Right atrium auricular region (tissue), 2 donors: ENCODE results near the gene GOLGA8N. TPM values are rescaled to one million over a fixed set of nuclear protein-coding genes. Genes with fewer than 3 reads are reported as not detected.
"Not testable (repeated sequence)": the region's sequence is repeated elsewhere in the genome, so short reads cannot be mapped to it uniquely, and the experiment has no call there.

ENCODE experiments used
- DNase-seq: peaks from one replicate; pipeline ENCODE4 v3.0.0-alpha.2; 2019; ENCODE audit warnings: low spot score
- H3K27ac ChIP-seq, 2 donors: fragments of 200-600 bp; sonication (generic); 1 replicate in 1 of 2; 2 replicates in 1 of 2; pipeline ENCODE4 v1.5.1; 2016 to 2019
- H3K27me3 ChIP-seq, 2 donors: fragments of 200-600 bp; sonication (generic); one replicate each; pipeline versions ENCODE4 v1.5.1 to v1.6.0; 2017 to 2019
- H3K36me3 ChIP-seq: fragments of 200-600 bp; sonication (generic); one replicate; pipeline ENCODE4 v1.5.1; 2016
- H3K4me1 ChIP-seq, 2 donors: fragments of 200-600 bp; sonication (generic); one replicate each; pipeline versions ENCODE4 v1.5.1 to v1.6.0; 2017 to 2019
- H3K4me3 ChIP-seq, 2 donors: fragments of 200-600 bp; sonication (generic); 1 replicate in 1 of 2; 2 replicates in 1 of 2; pipeline ENCODE4 v1.5.1; 2017 to 2019; ENCODE audit warnings: mild to moderate bottlenecking in 1 of 2, moderate library complexity in 1 of 2
- H3K9me3 ChIP-seq, 2 donors: fragments of 200-600 bp; sonication (generic); one replicate each; pipeline ENCODE4 v1.5.1; 2019
- CTCF ChIP-seq, 2 donors: fragments of 200-600 bp; sonication (generic); IDR thresholded peaks; one replicate each; pipeline ENCODE4 v1.5.1; 2019; ENCODE audit warnings: antibody characterized with exemption in 2 of 2
- total RNA-seq, 2 donors: library from RNA; depleted of rRNA; stranded (reverse); fragments of >200 nt; gene quantifications; one replicate each; pipeline ENCODE4 v1.1.0, GENCODE V29; 2016

Gene GOLGA8N
- total RNA-seq: 1 to 10 TPM; 3.3 to 6.0 TPM

DNA sequence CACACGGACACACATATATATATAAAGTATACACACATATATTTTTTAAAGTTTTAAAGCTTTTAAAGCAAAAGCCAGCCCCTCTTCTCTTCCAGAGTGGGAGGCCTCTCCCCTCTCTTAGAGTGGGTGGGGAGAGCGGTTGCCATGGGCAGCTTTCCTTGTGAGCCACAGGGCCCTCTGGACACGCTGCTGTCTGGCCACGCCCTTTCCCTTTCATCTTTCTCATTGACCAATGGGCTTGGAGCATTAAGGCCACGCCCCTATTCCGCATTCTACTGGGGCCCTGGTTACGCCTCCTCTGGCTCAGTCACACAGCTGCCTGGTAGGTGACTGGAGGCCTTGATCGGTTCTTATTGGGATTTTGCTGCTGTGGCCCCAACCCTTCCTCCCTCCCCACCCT lies at the start of gene GOLGA8N:
GOLGA8N (plus strand) TSS at position 306 of the 400 bp plus-strand sequence.
- not testable (repeated sequence) for H3K4me3 ChIP-seq, H3K36me3 ChIP-seq, DNase-seq, H3K27me3 ChIP-seq, H3K27ac ChIP-seq, H3K4me1 ChIP-seq, H3K9me3 ChIP-seq

DNA sequence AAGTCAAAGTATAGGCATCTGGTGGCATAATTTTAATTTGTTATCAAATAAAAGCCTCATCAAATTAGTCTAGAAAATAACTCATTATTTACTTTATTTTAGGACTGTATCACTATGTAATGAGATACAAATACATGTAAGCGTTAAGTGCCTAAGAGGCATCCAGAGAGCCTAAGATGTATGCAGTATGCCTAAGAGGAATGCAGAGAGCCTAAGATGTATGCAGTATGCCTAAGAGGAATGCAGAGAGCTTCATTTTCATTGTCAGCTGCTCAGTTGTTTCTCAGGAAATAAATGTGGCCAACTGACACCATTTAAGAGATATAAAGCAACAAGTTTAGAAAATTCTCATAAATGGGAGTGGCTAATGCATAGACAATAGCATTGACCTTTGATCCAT lies 49.8 kb upstream of the GOLGA8N start:
- not testable (repeated sequence) for H3K4me3 ChIP-seq, H3K27ac ChIP-seq, H3K27me3 ChIP-seq, H3K36me3 ChIP-seq, H3K4me1 ChIP-seq, DNase-seq, H3K9me3 ChIP-seq

DNA sequence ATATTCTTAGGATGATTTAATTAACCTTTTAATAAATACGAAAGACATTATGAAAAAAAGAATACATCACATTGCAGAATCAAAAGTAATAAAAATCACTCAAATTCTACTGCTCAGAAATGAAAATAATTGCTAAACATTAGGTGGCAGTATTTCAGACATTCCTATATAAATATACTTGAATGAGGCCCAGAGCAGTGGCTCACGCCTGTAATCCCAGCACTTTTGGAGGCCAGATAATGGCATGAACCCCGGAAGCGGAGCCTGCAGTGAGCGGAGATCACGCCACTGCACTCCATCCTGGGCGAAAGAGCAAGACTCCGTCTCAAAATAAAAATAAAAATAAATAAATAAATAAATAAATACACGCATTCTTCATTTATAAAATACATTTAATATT lies 48.1 kb upstream of the GOLGA8N start:
- not testable (repeated sequence) for H3K4me1 ChIP-seq, H3K36me3 ChIP-seq, DNase-seq

DNA sequence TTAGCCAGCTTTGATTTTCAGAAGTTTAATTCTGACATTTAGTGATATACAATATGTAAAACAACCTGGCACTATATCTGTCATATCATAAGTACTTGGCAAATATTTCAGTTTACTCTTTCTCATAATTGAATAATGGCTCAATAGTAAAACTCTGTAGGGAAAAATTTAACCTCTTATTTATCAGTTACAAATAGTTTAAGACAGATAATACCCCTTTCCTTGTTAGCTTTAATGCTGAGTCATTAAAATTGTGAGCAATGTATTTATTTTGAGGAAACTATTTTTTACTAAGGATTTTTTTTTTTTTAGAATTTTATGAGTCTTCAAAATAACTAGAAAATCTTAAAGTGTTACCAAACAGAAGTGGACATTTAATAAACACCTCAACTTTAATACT lies 38.7 kb upstream of the GOLGA8N start:
- not testable (repeated sequence) for DNase-seq, H3K4me1 ChIP-seq, H3K36me3 ChIP-seq, H3K27ac ChIP-seq, H3K9me3 ChIP-seq, H3K27me3 ChIP-seq, H3K4me3 ChIP-seq

More for the DNA sequence above, 48.1 kb upstream of the GOLGA8N start:
- not testable (repeated sequence) for H3K9me3 ChIP-seq, H3K27me3 ChIP-seq, H3K27ac ChIP-seq, H3K4me3 ChIP-seq

DNA sequence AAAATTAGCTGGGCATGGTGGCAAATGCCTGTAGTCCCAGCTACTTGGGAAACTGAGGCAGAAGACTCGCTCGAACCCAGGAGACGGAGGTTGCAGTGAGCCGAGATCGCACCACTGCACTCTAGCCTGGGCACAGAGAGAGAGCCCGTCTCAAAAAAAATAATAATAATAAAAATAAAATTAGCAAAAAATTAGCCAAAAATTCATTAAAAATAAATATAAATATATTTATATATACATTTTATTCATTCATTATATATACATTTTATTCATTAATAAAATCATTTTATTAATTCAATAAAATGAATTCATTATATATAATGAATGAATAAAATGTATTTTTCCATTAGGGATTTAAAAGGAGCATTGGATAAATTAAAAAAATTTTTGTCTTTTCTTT lies 31.1 kb upstream of the GOLGA8N start:
- H3K4me1 ChIP-seq, H3K4me3 ChIP-seq, H3K27me3 ChIP-seq, H3K9me3 ChIP-seq, H3K27ac ChIP-seq, H3K36me3 ChIP-seq, DNase-seq: not testable (repeated sequence)

- not testable (repeated sequence) for H3K4me1 ChIP-seq, H3K27ac ChIP-seq, H3K4me3 ChIP-seq, H3K9me3 ChIP-seq, H3K36me3 ChIP-seq, H3K27me3 ChIP-seq, DNase-seq
Observed at GRCh38 chr15:32568988-32569387, 24.3 kb upstream of the GOLGA8N start.

DNA sequence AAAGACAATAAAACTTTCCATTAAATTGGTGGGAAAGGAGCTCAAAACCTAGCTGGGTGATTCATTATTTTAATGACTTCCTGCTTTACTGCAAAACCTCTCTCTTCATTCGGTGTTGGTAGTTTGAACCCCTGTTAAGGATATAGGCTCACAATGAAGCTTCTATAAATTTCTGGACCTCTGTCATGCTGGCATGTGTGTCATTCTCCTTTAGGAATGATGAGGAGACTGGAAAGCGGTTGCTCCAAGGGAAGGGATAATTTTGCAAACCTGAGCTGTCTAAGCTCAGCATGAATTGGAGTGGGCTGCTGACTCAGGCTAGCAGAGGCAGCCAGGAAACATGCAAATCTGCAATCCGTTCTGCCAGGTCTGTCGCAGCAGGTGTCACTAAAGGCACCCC lies 14.8 kb upstream of the GOLGA8N start:
- not testable (repeated sequence) for H3K27me3 ChIP-seq, DNase-seq, H3K4me1 ChIP-seq, H3K36me3 ChIP-seq, H3K4me3 ChIP-seq, H3K9me3 ChIP-seq, H3K27ac ChIP-seq

GRCh38 chr15:32585844-32586243 lies 7.4 kb upstream of the GOLGA8N start:
- H3K4me3 ChIP-seq, H3K27ac ChIP-seq, H3K27me3 ChIP-seq: not testable (repeated sequence)

GRCh38 chr15:32609518-32609917 lies 16.3 kb downstream of the GOLGA8N start:
- not testable (repeated sequence) for H3K36me3 ChIP-seq, H3K27me3 ChIP-seq, H3K9me3 ChIP-seq, H3K4me3 ChIP-seq, DNase-seq, H3K4me1 ChIP-seq, H3K27ac ChIP-seq

More at GRCh38 chr15:32585844-32586243, 7.4 kb upstream of the GOLGA8N start:
- H3K36me3 ChIP-seq, H3K9me3 ChIP-seq, H3K4me1 ChIP-seq, DNase-seq: not testable (repeated sequence)

- not testable (repeated sequence) for H3K4me3 ChIP-seq, H3K27ac ChIP-seq, H3K9me3 ChIP-seq, H3K27me3 ChIP-seq, H3K4me1 ChIP-seq, H3K36me3 ChIP-seq, DNase-seq
- TF ChIP-seq CTCF (IDR thresholded peaks at IDR 0.05): peak; percentile 17 to 47
Observed at GRCh38 chr15:32610719-32611118, 17.5 kb downstream of the GOLGA8N start.

- Histone ChIP-seq H3K27ac (peak overlapping the region; percentile 78 to 80), H3K4me3 (peak overlapping the region; percentile 43 to 57)
- not testable (repeated sequence) for H3K36me3 ChIP-seq, H3K27me3 ChIP-seq, H3K9me3 ChIP-seq, DNase-seq, H3K4me1 ChIP-seq
Observed at GRCh38 chr15:32614712-32615050, 21.4 kb downstream of the GOLGA8N start.

- not testable (repeated sequence) for H3K9me3 ChIP-seq, H3K27me3 ChIP-seq, H3K36me3 ChIP-seq, H3K4me1 ChIP-seq
- Histone ChIP-seq H3K4me3 (peak within 1 kb of the TSS; percentile 43 to 57), H3K27ac (peak within 1 kb of the TSS; percentile 78 to 80)
- peak; percentile 77 for DNase-seq
Observed at GRCh38 chr15:32615051-32615870, 22.0 kb downstream of the GOLGA8N start, which contains the start of gene ARHGAP11A. Gene ARHGAP11A, plus strand, starts transcription at chr15:32615504. Its CDS starts 708 bp downstream, at chr15:32616212.

- DNase-seq, H3K9me3 ChIP-seq, H3K36me3 ChIP-seq, H3K27me3 ChIP-seq, H3K4me1 ChIP-seq, H3K27ac ChIP-seq: not testable (repeated sequence)
- H3K4me3 ChIP-seq: peak overlapping the region; percentile 43 to 57
Observed at GRCh38 chr15:32615871-32616426, 22.7 kb downstream of the GOLGA8N start.
